Measurements from ENCODE around the gene MRPL1.

The MRPL1 gene

GRCh38 chr4:77826275-77826674 lies 36.4 kb upstream of the MRPL1 start:
- TF ChIP-seq MYC (IDR thresholded peaks at IDR 0.05; ENCODE audit: low read depth, low read length) (no peak), MAX (IDR thresholded peaks at IDR 0.05; ENCODE audit: low read depth, low read length) (no peak), POLR2A (IDR thresholded peaks at IDR 0.05; ENCODE audit: extremely low read depth, insufficient read length) (no peak), CTCF (IDR thresholded peaks at IDR 0.05; ENCODE audit: low read depth, low read length) (no peak)
- H3K4me3 ChIP-seq (ENCODE audit: low read depth, low read length), result no peak overlapping the region
- DNase-seq (ENCODE audit: low read depth), result no peak

GRCh38 chr4:77827343-77827742 lies 35.3 kb upstream of the MRPL1 start:
- no peak overlapping the region for H3K4me3 ChIP-seq (ENCODE audit: low read depth, low read length)
- no peak for DNase-seq (ENCODE audit: low read depth)
- TF ChIP-seq MYC (IDR thresholded peaks at IDR 0.05; ENCODE audit: low read depth, low read length) (no peak), POLR2A (IDR thresholded peaks at IDR 0.05; ENCODE audit: extremely low read depth, insufficient read length) (no peak), CTCF (IDR thresholded peaks at IDR 0.05; ENCODE audit: low read depth, low read length) (no peak), MAX (IDR thresholded peaks at IDR 0.05; ENCODE audit: low read depth, low read length) (no peak)

- no peak for DNase-seq (ENCODE audit: low read depth)
- no peak overlapping the region for H3K4me3 ChIP-seq (ENCODE audit: low read depth, low read length)
- TF ChIP-seq POLR2A (IDR thresholded peaks at IDR 0.05; ENCODE audit: extremely low read depth, insufficient read length) (no peak), MYC (IDR thresholded peaks at IDR 0.05; ENCODE audit: low read depth, low read length) (no peak), CTCF (IDR thresholded peaks at IDR 0.05; ENCODE audit: low read depth, low read length) (no peak), MAX (IDR thresholded peaks at IDR 0.05; ENCODE audit: low read depth, low read length) (no peak)
Measured at GRCh38 chr4:77833126-77833724, 29.4 kb upstream of the MRPL1 start.

GRCh38 chr4:77834403-77834802 lies 28.2 kb upstream of the MRPL1 start:
- DNase-seq (ENCODE audit: low read depth), result no peak
- TF ChIP-seq POLR2A (IDR thresholded peaks at IDR 0.05; ENCODE audit: extremely low read depth, insufficient read length), result no peak
- TF ChIP-seq MYC (IDR thresholded peaks at IDR 0.05; ENCODE audit: low read depth, low read length), result no peak
- no peak for TF ChIP-seq MAX (IDR thresholded peaks at IDR 0.05; ENCODE audit: low read depth, low read length)
- no peak for TF ChIP-seq CTCF (IDR thresholded peaks at IDR 0.05; ENCODE audit: low read depth, low read length)
- no peak overlapping the region for H3K4me3 ChIP-seq (ENCODE audit: low read depth, low read length)

- no peak overlapping the region for H3K4me3 ChIP-seq (ENCODE audit: low read depth, low read length)
- DNase-seq (ENCODE audit: low read depth), result no peak
- no peak for TF ChIP-seq MYC (IDR thresholded peaks at IDR 0.05; ENCODE audit: low read depth, low read length)
- TF ChIP-seq POLR2A (IDR thresholded peaks at IDR 0.05; ENCODE audit: extremely low read depth, insufficient read length), result no peak
- TF ChIP-seq MAX (IDR thresholded peaks at IDR 0.05; ENCODE audit: low read depth, low read length), result no peak
- no peak for TF ChIP-seq CTCF (IDR thresholded peaks at IDR 0.05; ENCODE audit: low read depth, low read length)
Measured at GRCh38 chr4:77843628-77844027, 19.0 kb upstream of the MRPL1 start.

All from NB4 (cell line).